WTC11 (cell line): ENCODE data around the gene WNT3A. TPM values are rescaled to one million over a fixed set of nuclear protein-coding genes. Genes with fewer than 3 reads are reported as not detected.

Experiments used
- ATAC-seq: fragments of 200-7000 bp; cut with Tn5 transposase; 2 replicates; pipeline ENCODE4 v1.10.0; 2021; ENCODE audit warnings: mild to moderate bottlenecking, moderate library complexity
- CTCF ChIA-PET: fragments of 300-600 bp; sonication (Branson Sonifier 250); formaldehyde crosslinking; loops from one replicate; lab custom pipeline; 2021; ENCODE audit warnings: antibody characterized with exemption; lab: Charles Lee
- POLR2A ChIA-PET: fragments of 350-600 bp; sonication (Branson Sonifier 250); formaldehyde crosslinking; loops from one replicate; lab custom pipeline; 2021; ENCODE audit warnings: antibody characterized with exemption; lab: Charles Lee
- DNase-seq: peaks from one replicate; pipeline ENCODE4 v3.0.0; 2021; ENCODE audit warnings: low spot score
- H3K27ac Mint-ChIP-seq: 2 replicates; pipeline ENCODE4 v1.8.0; 2021; ENCODE audit warnings: mixed read lengths
- H3K27me3 Mint-ChIP-seq: 2 replicates; pipeline ENCODE4 v1.8.0; 2021; ENCODE audit warnings: low read depth, mild to moderate bottlenecking, moderate library complexity, mixed read lengths
- H3K36me3 Mint-ChIP-seq: 2 replicates; pipeline ENCODE4 v1.8.0; 2021; ENCODE audit warnings: mixed read lengths
- H3K4me1 Mint-ChIP-seq: 2 replicates; pipeline ENCODE4 v1.8.0; 2022; ENCODE audit warnings: mixed read lengths
- H3K4me3 Mint-ChIP-seq: 2 replicates; pipeline ENCODE4 v1.8.0; 2021; ENCODE audit warnings: mild to moderate bottlenecking, moderate library complexity, mixed read lengths
- H3K9me3 Mint-ChIP-seq: 2 replicates; pipeline ENCODE4 v1.8.0; 2021; ENCODE audit warnings: mixed read lengths
- AFF4 ChIP-seq: sonication (generic); formaldehyde crosslinking; IDR thresholded peaks from 2 replicates; pipeline ENCODE4 v1.8.1; 2023; ENCODE audit warnings: mild to moderate bottlenecking, missing genetic modification reagents, borderline replicate concordance
- ATF3 ChIP-seq: sonication (generic); formaldehyde crosslinking; conservative IDR thresholded peaks from 2 replicates; pipeline ENCODE4 v1.8.1; 2022; ENCODE audit warnings: mild to moderate bottlenecking, missing genetic modification reagents
- CDX4 ChIP-seq: fragments of 250-450 bp; sonication (Bioruptor Pico); IDR thresholded peaks from 2 replicates; pipeline ENCODE4 v1.9.0; 2021; ENCODE audit warnings: moderate library complexity, mild to moderate bottlenecking, inconsistent platforms, borderline replicate concordance
- CREB1 ChIP-seq: sonication (generic); formaldehyde crosslinking; IDR thresholded peaks from 2 replicates; pipeline ENCODE4 v1.8.0; 2023; ENCODE audit warnings: mild to moderate bottlenecking, missing genetic modification reagents
- CREM ChIP-seq: sonication (generic); formaldehyde crosslinking; IDR thresholded peaks from 2 replicates; pipeline ENCODE4 v1.8.1; 2022; ENCODE audit warnings: mild to moderate bottlenecking, missing genetic modification reagents, moderate library complexity
- CTCF ChIP-seq: fragments of 200-600 bp; IDR thresholded peaks from 2 replicates; pipeline ENCODE4 v1.8.0; 2022; ENCODE audit warnings: antibody characterized with exemption
- ESRRA ChIP-seq: sonication (generic); formaldehyde crosslinking; IDR thresholded peaks from 2 replicates; pipeline ENCODE4 v1.8.1; 2022; ENCODE audit warnings: mild to moderate bottlenecking, missing genetic modification reagents, borderline replicate concordance
- ETV6 ChIP-seq: sonication (generic); formaldehyde crosslinking; IDR thresholded peaks from 2 replicates; pipeline ENCODE4 v1.8.1; 2022; ENCODE audit warnings: mild to moderate bottlenecking, missing genetic modification reagents
- FOXP1 ChIP-seq: sonication (generic); formaldehyde crosslinking; IDR thresholded peaks from 2 replicates; pipeline ENCODE4 v1.8.0; 2022; ENCODE audit warnings: missing genetic modification reagents, mild to moderate bottlenecking, moderate library complexity, borderline replicate concordance
- GTF2I ChIP-seq: fragments of 250-450 bp; sonication (Bioruptor Pico); conservative IDR thresholded peaks from 2 replicates; pipeline ENCODE4 v1.4.0; 2021; ENCODE audit warnings: mild to moderate bottlenecking
- HMGXB4 ChIP-seq: sonication (generic); formaldehyde crosslinking; IDR thresholded peaks from 2 replicates; pipeline ENCODE4 v1.8.1; 2023; ENCODE audit warnings: mild to moderate bottlenecking, moderate library complexity, missing genetic modification reagents
- KAT7 ChIP-seq: sonication (generic); formaldehyde crosslinking; IDR thresholded peaks from 2 replicates; pipeline ENCODE4 v1.8.1; 2023; ENCODE audit warnings: missing genetic modification reagents, mild to moderate bottlenecking, borderline replicate concordance
- PRDM15 ChIP-seq: sonication (generic); formaldehyde crosslinking; IDR thresholded peaks from 2 replicates; pipeline ENCODE4 v1.8.0; 2022; ENCODE audit warnings: missing genetic modification reagents
- SP1 ChIP-seq: sonication (generic); formaldehyde crosslinking; conservative IDR thresholded peaks from 2 replicates; pipeline ENCODE4 v1.8.1; 2022; ENCODE audit warnings: missing genetic modification reagents
- USF1 ChIP-seq: sonication (generic); formaldehyde crosslinking; IDR thresholded peaks from 2 replicates; pipeline ENCODE4 v1.8.0; 2022; ENCODE audit warnings: mild to moderate bottlenecking, missing genetic modification reagents
- ZNF416 ChIP-seq: fragments of 250-450 bp; sonication (Bioruptor Pico); IDR thresholded peaks from 2 replicates; pipeline ENCODE4 v1.9.0; 2021; ENCODE audit warnings: mild to moderate bottlenecking, inconsistent platforms
- total RNA-seq: library from RNA; stranded (reverse); gene quantifications from 3 replicates; pipeline ENCODE4 v1.2.3, GENCODE V29; 2021

WNT3A gene
- total RNA-seq, 1 experiment from 2014 or later: 0.17 TPM

- Mint-ChIP-seq H3K4me3 (no peak overlapping the region), H3K4me1 (0 out of 2 replicates have a peak, but pooled peaks cover 2% of the 10 kb centered on the region), H3K27ac (no peak overlapping the region), H3K36me3 (no peaks in the 10 kb centered on the region), H3K9me3 (peaks cover 10% of the 10 kb centered on the region), H3K27me3 (peaks cover 35% of the 10 kb centered on the region)
- CTCF ChIA-PET: no interaction called here
- ATAC-seq: no peak
- TF ChIP-seq CREB1 (CRISPR knock-in tag): no peak
- TF ChIP-seq USF1 (CRISPR knock-in tag): no peak
- TF ChIP-seq SP1: no peak
- no peak for TF ChIP-seq FOXP1 (CRISPR knock-in tag)
- TF ChIP-seq ZNF416: no peak
- TF ChIP-seq ESRRA (CRISPR knock-in tag): no peak
- TF ChIP-seq HMGXB4 (CRISPR knock-in tag): no peak
- no peak for TF ChIP-seq ETV6 (CRISPR knock-in tag)
- TF ChIP-seq AFF4 (CRISPR knock-in tag): no peak
- DNase-seq: no peak
- POLR2A ChIA-PET: no interaction called here
These were observed 26.6 kb downstream of the WNT3A start for GRCh38 chr1:228033376-228033775.

- H3K36me3 Mint-ChIP-seq: no peaks in the 10 kb centered on the region
- peaks cover 10% of the 10 kb centered on the region for H3K9me3 Mint-ChIP-seq
- 0 out of 2 replicates have a peak, but pooled peaks cover 2% of the 10 kb centered on the region for H3K4me1 Mint-ChIP-seq
- no peak for ATAC-seq
- DNase-seq: no peak
- H3K4me3 Mint-ChIP-seq: no peak overlapping the region
- no peak overlapping the region for H3K27ac Mint-ChIP-seq
- ChIA-PET CTCF (no interaction called here), POLR2A (interaction anchor here (0.6 kb wide), 1 partner anchor 1250 kb away, joined by 4 read pairs; no protein-coding TSS in a partner anchor)
- H3K27me3 Mint-ChIP-seq: peaks cover 30% of the 10 kb centered on the region
- TF ChIP-seq CREM (CRISPR knock-in tag) (no peak), GTF2I (CRISPR knock-in tag) (no peak), ATF3 (no peak), CDX4 (CRISPR knock-in tag) (no peak), FOXP1 (CRISPR knock-in tag) (no peak), KAT7 (CRISPR knock-in tag) (no peak), PRDM15 (CRISPR knock-in tag) (no peak), CTCF (no peak)
These were observed 28.4 kb downstream of the WNT3A start for GRCh38 chr1:228034954-228035837.
